Naive thymus-derived CD4-positive, alpha-beta T cell (primary cell): ENCODE data around the gene TRAPPC10. TPM values are rescaled to one million over a fixed set of nuclear protein-coding genes. Genes with fewer than 3 reads are reported as not detected.

Source experiments
- ATAC-seq: fragments of 150-1000 bp; cut with Tn5 transposase; 2 replicates; pipeline ENCODE4 v1.10.0; 2021; ENCODE audit warnings: mild to moderate bottlenecking, moderate library complexity
- CTCF ChIA-PET: fragments of 350-600 bp; sonication (Branson Sonifier 250); formaldehyde crosslinking; loops from one replicate; lab custom pipeline; 2021; ENCODE audit warnings: antibody characterized with exemption; lab: Charles Lee
- POLR2A ChIA-PET: fragments of 350-600 bp; sonication (Branson Sonifier 250); formaldehyde crosslinking; loops from one replicate; lab custom pipeline; 2021; ENCODE audit warnings: antibody characterized with exemption, inconsistent platforms; lab: Charles Lee
- DNase-seq, 9 donors: peaks; one replicate each; pipeline versions ENCODE4 v3.0.0 to v3.0.0-alpha.2; 2020 to 2022; ENCODE audit warnings: mixed read lengths in 1 of 9
- H3K27ac ChIP-seq: one replicate; pipeline ENCODE4 v1.7.0; 2013; ENCODE audit warnings: mild to moderate bottlenecking, low read depth, low read length, moderate library complexity
- H3K27me3 ChIP-seq, 2 donors: one replicate each; pipeline ENCODE4 v1.7.0; 2013; ENCODE audit warnings: low read length in 2 of 2, mild to moderate bottlenecking in 2 of 2, moderate library complexity in 2 of 2; ENCODE audit not compliant: control insufficient read depth in 2 of 2, insufficient read depth in 2 of 2
- H3K36me3 ChIP-seq, 3 experiments: 1 replicate in 2 of 3; 2 replicates in 1 of 3; pipeline ENCODE4 v1.7.0; 2013; ENCODE audit warnings: low read length in 3 of 3, mild to moderate bottlenecking in 3 of 3, moderate library complexity in 1 of 3; ENCODE audit not compliant: insufficient read depth in 3 of 3, control insufficient read depth in 2 of 3
- H3K4me1 ChIP-seq, 2 donors: one replicate each; pipeline ENCODE4 v1.7.0; 2013; ENCODE audit warnings: low read length in 2 of 2, mild to moderate bottlenecking in 2 of 2, moderate library complexity in 1 of 2; ENCODE audit not compliant: control insufficient read depth in 2 of 2, insufficient read depth in 2 of 2
- H3K4me3 ChIP-seq: 2 replicates; pipeline ENCODE4 v1.7.0; 2013; ENCODE audit warnings: mild to moderate bottlenecking, low read length
- H3K9me3 ChIP-seq, 3 experiments: 1 replicate in 2 of 3; 2 replicates in 1 of 3; pipeline ENCODE4 v1.7.0; 2013; ENCODE audit warnings: low read length in 3 of 3; ENCODE audit not compliant: control insufficient read depth in 2 of 3
- H3K27ac Mint-ChIP-seq, 9 donors: one replicate each; pipeline ENCODE4 v1.8.0; 2020 to 2022; ENCODE audit warnings: mixed read lengths in 9 of 9, mild to moderate bottlenecking in 8 of 9, moderate library complexity in 5 of 9, inconsistent platforms in 2 of 9
- H3K27me3 Mint-ChIP-seq, 5 donors: one replicate each; pipeline ENCODE4 v1.8.0; 2021 to 2022; ENCODE audit warnings: mixed read lengths in 5 of 5, mild to moderate bottlenecking in 1 of 5
- H3K36me3 Mint-ChIP-seq, 5 donors: one replicate each; pipeline ENCODE4 v1.8.0; 2020 to 2022; ENCODE audit warnings: mixed read lengths in 5 of 5, mild to moderate bottlenecking in 3 of 5, inconsistent platforms in 1 of 5
- H3K4me1 Mint-ChIP-seq, 7 donors: one replicate each; pipeline ENCODE4 v1.8.0; 2020 to 2022; ENCODE audit warnings: mixed read lengths in 7 of 7, mild to moderate bottlenecking in 3 of 7, inconsistent platforms in 1 of 7
- H3K4me3 Mint-ChIP-seq, 10 donors: one replicate each; pipeline ENCODE4 v1.8.0; 2020 to 2022; ENCODE audit warnings: mild to moderate bottlenecking in 10 of 10, mixed read lengths in 10 of 10, moderate library complexity in 6 of 10, inconsistent platforms in 2 of 10
- H3K9me3 Mint-ChIP-seq, 11 donors: one replicate each; pipeline ENCODE4 v1.8.0; 2020 to 2022; ENCODE audit warnings: mixed read lengths in 11 of 11, mild to moderate bottlenecking in 4 of 11, inconsistent platforms in 1 of 11, moderate library complexity in 1 of 11
- intact Hi-C, 2 donors: fragments of 100-400 bp; cut with micrococcal nuclease; formaldehyde crosslinking; loops; one replicate each; pipeline ENCODE4 v1.15.1; 2023
- polyA plus RNA-seq, 2 donors: library from polyadenylated mRNA; unstranded; fragments of 300-500 nt; fragmentation: Illumina TruSeq; gene quantifications; one replicate each; pipeline ENCODE4 v1.2.3, GENCODE V29; 2021
- total RNA-seq, 6 experiments: library from RNA in 5 of 6; stranded (reverse) in 5 of 6; gene quantifications; 1 replicate in 5 of 6; 2 replicates in 1 of 6; pipeline ENCODE4 v1.2.3 and lab custom pipeline; 2021 to 2026

TRAPPC10 gene
- total and polyA plus RNA-seq, 7 experiments from 2014 or later: 15.6 to 119 (median 93.2) TPM

DNA sequence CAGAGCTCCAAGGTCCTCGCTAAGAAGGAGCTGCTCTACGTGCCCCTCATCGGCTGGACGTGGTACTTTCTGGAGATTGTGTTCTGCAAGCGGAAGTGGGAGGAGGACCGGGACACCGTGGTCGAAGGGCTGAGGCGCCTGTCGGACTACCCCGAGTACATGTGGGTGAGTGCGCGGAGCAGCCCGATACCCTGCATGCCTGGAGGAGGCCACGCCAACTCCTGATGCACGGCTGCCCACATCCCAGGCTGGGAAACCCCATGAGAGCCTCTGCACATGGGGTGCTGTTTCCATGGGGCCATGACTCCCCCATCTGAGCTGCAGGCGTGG, 43.0 kb upstream of the TRAPPC10 start:
- ATAC-seq (no peak), DNase-seq (no peak)
- intact Hi-C loops: no loop called here
- peaks cover 0 to 7% (median under 1%) of the 10 kb centered on the region in 7 donors for H3K4me1 Mint-ChIP-seq
- H3K4me3 ChIP-seq: no peak overlapping the region
- H3K36me3 ChIP-seq: peaks cover 0 to 76% (median 4%) of the 10 kb centered on the region in 3 experiments
- H3K27me3 ChIP-seq: no peaks in the 10 kb centered on the region
- H3K27me3 Mint-ChIP-seq: no peaks in the 10 kb centered on the region
- no peaks in the 10 kb centered on the region for H3K9me3 ChIP-seq
- CTCF ChIA-PET: interaction anchor here (0.6 kb wide), 2 partner anchors 162 to 1673 kb away, joined by 3 to 4 read pairs; no protein-coding TSS in a partner anchor
- peaks cover 3 to 26% (median 7%) of the 10 kb centered on the region in 5 donors for H3K36me3 Mint-ChIP-seq
- no peaks in the 10 kb centered on the region for H3K9me3 Mint-ChIP-seq
- H3K27ac ChIP-seq: no peak overlapping the region
- no peaks in the 10 kb centered on the region for H3K4me1 ChIP-seq
- POLR2A ChIA-PET: no interaction called here
- no peak overlapping the region for H3K4me3 Mint-ChIP-seq
- H3K27ac Mint-ChIP-seq: no peak overlapping the region

GRCh38 chr21:43970551-43970950, 41.6 kb upstream of the TRAPPC10 start:
- H3K27ac Mint-ChIP-seq: no peak overlapping the region
- H3K36me3 ChIP-seq: peaks cover 0 to 76% (median 4%) of the 10 kb centered on the region in 3 experiments

DNA sequence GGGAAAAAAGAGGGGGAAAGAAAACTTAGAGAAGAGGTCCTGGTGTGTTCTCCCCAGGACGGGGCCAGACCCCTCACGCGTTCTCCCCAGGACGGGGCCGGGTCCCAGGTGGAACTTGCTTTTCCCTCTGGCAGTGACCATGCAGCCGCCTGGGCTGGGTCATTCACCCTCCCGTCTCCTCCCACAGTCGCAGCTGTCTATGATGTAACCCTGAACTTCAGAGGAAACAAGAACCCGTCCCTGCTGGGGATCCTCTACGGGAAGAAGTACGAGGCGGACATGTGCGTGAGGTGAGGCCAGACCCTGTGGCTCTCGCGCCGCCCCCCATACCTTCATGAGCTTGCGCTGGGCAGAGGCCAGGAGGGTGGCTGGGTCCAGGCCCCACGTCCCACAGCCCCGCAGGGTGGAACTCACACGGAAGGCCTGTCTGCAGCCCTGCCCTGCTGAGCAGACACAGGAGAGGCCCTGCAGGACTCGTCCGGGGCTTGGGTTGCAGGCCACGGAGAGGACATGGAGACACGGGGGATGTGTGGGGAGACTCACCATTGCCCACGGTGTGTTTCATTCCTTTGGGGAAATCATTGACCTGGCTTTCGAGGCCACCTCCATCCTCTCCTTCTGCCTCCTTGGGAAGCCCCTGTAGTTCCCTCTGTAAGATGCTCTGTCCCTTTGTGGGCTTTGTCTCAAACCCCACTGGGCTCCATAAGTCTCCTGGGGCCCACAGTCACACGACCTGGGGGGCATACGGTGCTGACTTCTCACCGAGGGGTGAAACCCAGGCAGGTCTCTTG, 40.7 kb upstream of the TRAPPC10 start:
- no peak overlapping the region for H3K4me3 ChIP-seq
- ChIA-PET POLR2A (no interaction called here), CTCF (no interaction called here)
- no peaks in the 10 kb centered on the region for H3K9me3 ChIP-seq
- Mint-ChIP-seq H3K27me3 (no peaks in the 10 kb centered on the region), H3K27ac (peak overlapping the region in 1 of 9 donors; percentile 77), H3K9me3 (no peaks in the 10 kb centered on the region), H3K36me3 (peaks cover 3 to 24% (median 4%) of the 10 kb centered on the region in 5 donors), H3K4me1 (peaks cover 11 to 21% (median 14%) of the 10 kb centered on the region in 7 donors), H3K4me3 (no peak overlapping the region)
- H3K4me1 ChIP-seq: peaks cover 0 to 4% of the 10 kb centered on the region in 2 donors
- DNase-seq (no peak), ATAC-seq (no peak)
- peaks cover 0 to 68% (median 4%) of the 10 kb centered on the region in 3 experiments for H3K36me3 ChIP-seq
- intact Hi-C loops: no loop called here
- H3K27me3 ChIP-seq: no peaks in the 10 kb centered on the region
- H3K27ac ChIP-seq: no peak overlapping the region

More at GRCh38 chr21:43970551-43970950, 41.6 kb upstream of the TRAPPC10 start:
- DNase-seq: no peak
- Histone ChIP-seq H3K27ac (no peak overlapping the region), H3K4me1 (peaks cover 0 to 4% of the 10 kb centered on the region in 2 donors), H3K4me3 (no peak overlapping the region), H3K9me3 (no peaks in the 10 kb centered on the region), H3K27me3 (no peaks in the 10 kb centered on the region)
- intact Hi-C loops: no loop called here
- no peak for ATAC-seq
- CTCF ChIA-PET: no interaction called here
- POLR2A ChIA-PET: no interaction called here
- H3K4me3 Mint-ChIP-seq: no peak overlapping the region
- no peaks in the 10 kb centered on the region for H3K9me3 Mint-ChIP-seq
- peaks cover 3 to 24% (median 4%) of the 10 kb centered on the region in 5 donors for H3K36me3 Mint-ChIP-seq
- no peaks in the 10 kb centered on the region for H3K27me3 Mint-ChIP-seq
- peaks cover 11 to 21% (median 14%) of the 10 kb centered on the region in 7 donors for H3K4me1 Mint-ChIP-seq

DNA sequence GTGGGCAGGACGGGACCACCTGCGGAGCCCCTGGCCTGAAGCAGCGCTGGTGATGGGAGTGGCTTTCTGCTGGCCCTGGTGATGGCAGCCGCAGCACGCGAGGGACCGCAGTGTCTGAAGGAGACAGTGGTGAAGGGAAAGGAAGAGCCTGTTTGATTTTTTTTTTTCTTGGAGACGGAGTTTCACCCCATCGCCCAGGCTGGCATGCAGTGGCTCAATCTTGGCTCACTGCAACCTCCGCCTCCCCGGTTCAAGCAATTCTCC, 40.2 kb upstream of the TRAPPC10 start:
- H3K4me3 ChIP-seq: no peak overlapping the region
- Mint-ChIP-seq H3K27me3 (no peaks in the 10 kb centered on the region), H3K4me3 (no peak overlapping the region), H3K27ac (peak overlapping the region in 1 of 9 donors; percentile 77), H3K36me3 (peaks cover 3 to 24% (median 4%) of the 10 kb centered on the region in 5 donors), H3K9me3 (no peaks in the 10 kb centered on the region), H3K4me1 (peaks cover 11 to 21% (median 14%) of the 10 kb centered on the region in 7 donors)
- peaks cover 0 to 4% of the 10 kb centered on the region in 2 donors for H3K4me1 ChIP-seq
- POLR2A ChIA-PET: no interaction called here
- H3K27ac ChIP-seq: no peak overlapping the region
- intact Hi-C loops: no loop called here
- no peaks in the 10 kb centered on the region for H3K27me3 ChIP-seq
- no peak for ATAC-seq
- CTCF ChIA-PET: no interaction called here
- H3K36me3 ChIP-seq: peaks cover 0 to 63% (median 4%) of the 10 kb centered on the region in 3 experiments
- no peak for DNase-seq
- H3K9me3 ChIP-seq: no peaks in the 10 kb centered on the region

DNA sequence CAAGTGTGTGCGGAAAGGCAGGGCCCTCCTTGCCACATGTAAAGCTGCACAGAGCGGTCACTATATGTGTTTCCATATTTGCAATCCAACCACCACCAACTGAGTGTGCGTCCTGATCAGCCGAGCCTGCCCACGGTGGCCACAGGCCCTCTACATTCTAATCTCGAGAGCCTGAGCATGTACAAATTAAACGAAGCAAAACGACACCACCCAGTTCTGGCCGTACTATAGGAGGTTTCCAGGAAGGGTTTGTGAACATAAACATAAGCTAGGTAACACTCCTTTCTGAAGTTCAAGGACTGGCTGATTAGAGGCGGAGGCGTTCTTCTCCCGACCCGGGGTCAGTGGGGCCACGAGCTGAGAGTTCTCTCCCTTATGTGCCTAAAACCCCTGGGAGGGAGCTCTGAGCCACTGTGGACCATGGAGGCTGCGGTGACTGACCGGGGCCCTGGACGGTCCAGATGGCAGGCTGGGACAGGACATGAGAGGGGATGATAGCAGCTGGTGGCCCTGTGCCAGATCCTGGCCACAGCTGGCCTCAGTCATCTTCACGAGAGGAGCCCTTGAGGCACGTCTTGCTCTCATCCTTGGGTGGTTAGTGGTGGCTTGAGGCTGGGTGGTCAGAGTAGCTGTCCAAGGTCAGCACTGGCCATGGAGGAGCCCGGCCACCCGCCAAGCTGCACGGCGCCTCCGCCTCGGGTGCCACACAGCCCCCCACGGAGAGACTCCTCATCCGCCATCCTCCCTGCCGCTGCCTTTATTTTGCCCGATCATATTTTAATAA, 39.1 kb upstream of the TRAPPC10 start:
- Histone ChIP-seq H3K27me3 (no peaks in the 10 kb centered on the region), H3K36me3 (peaks cover 0 to 55% (median 4%) of the 10 kb centered on the region in 3 experiments), H3K9me3 (no peaks in the 10 kb centered on the region), H3K4me3 (no peak overlapping the region), H3K27ac (no peak overlapping the region), H3K4me1 (peaks cover 0 to 4% of the 10 kb centered on the region in 2 donors)
- no peaks in the 10 kb centered on the region for H3K27me3 Mint-ChIP-seq
- DNase-seq: no peak
- peak overlapping the region in 2 of 9 donors; percentile 62 to 76 for H3K27ac Mint-ChIP-seq
- ChIA-PET CTCF (interaction anchor here (0.7 kb wide), 1 partner anchor 26 kb away, joined by 3 read pairs; no protein-coding TSS in a partner anchor), POLR2A (interaction anchor here (1.0 kb wide), 1 partner anchor 16 kb away, joined by 3 read pairs; no protein-coding TSS in a partner anchor)
- intact Hi-C loops: no loop called here
- H3K36me3 Mint-ChIP-seq: peaks cover 0 to 19% (median 0%) of the 10 kb centered on the region in 5 donors
- ATAC-seq: no peak
- no peaks in the 10 kb centered on the region for H3K9me3 Mint-ChIP-seq
- H3K4me3 Mint-ChIP-seq: no peak overlapping the region
- peaks cover 11 to 17% (median 14%) of the 10 kb centered on the region in 7 donors for H3K4me1 Mint-ChIP-seq

DNA sequence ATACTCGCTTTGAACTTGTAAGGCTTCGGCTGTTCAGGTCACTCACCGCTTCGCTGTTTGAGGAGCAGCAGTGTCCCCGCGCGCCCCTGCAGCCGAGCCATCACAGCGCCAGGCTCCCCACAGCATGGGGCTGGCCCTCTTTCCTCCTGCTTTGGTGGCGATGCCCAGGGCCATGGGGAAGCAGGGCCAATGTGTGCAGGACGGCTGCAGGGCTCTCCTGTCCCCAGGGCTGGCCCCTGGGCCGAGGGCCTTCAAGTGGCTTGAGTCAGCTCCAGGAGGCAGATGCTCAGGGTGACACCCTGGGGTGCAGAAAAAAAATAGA, 38.5 kb upstream of the TRAPPC10 start:
- ChIA-PET CTCF (no interaction called here), POLR2A (no interaction called here)
- Histone ChIP-seq H3K4me3 (no peak overlapping the region), H3K27me3 (no peaks in the 10 kb centered on the region), H3K9me3 (no peaks in the 10 kb centered on the region), H3K4me1 (peaks cover 0 to 4% of the 10 kb centered on the region in 2 donors), H3K27ac (no peak overlapping the region), H3K36me3 (peaks cover 0 to 55% (median 4%) of the 10 kb centered on the region in 3 experiments)
- Mint-ChIP-seq H3K27me3 (no peaks in the 10 kb centered on the region), H3K36me3 (peaks cover 0 to 19% (median 0%) of the 10 kb centered on the region in 5 donors), H3K27ac (no peak overlapping the region), H3K4me3 (no peak overlapping the region), H3K4me1 (peaks cover 11 to 17% (median 14%) of the 10 kb centered on the region in 7 donors), H3K9me3 (no peaks in the 10 kb centered on the region)
- DNase-seq (no peak), ATAC-seq (no peak)
- intact Hi-C loops: no loop called here
